Uterus (tissue), 4 donors: ENCODE results near the gene RASL10A. TPM values are rescaled to one million over a fixed set of nuclear protein-coding genes. Genes with fewer than 3 reads are reported as not detected.

ENCODE experiments used
- DNase-seq, 2 donors: peaks; one replicate each; pipeline ENCODE4 v3.0.0-alpha.2; 2019 to 2020
- H3K27ac ChIP-seq, 2 donors: fragments of 200-600 bp; sonication (generic); 1 replicate in 1 of 2; 2 replicates in 1 of 2; pipeline ENCODE4 v1.5.1; 2016 to 2018
- H3K27me3 ChIP-seq, 2 donors: fragments of 200-600 bp; sonication (generic); one replicate each; pipeline ENCODE4 v1.5.1; 2018 to 2019; ENCODE audit warnings: control low read depth in 1 of 2
- H3K36me3 ChIP-seq, 2 donors: fragments of 200-600 bp; sonication (generic); one replicate each; pipeline ENCODE4 v1.5.1; 2019; ENCODE audit warnings: control low read depth in 1 of 2
- H3K4me1 ChIP-seq, 2 donors: fragments of 200-600 bp; sonication (generic); one replicate each; pipeline ENCODE4 v1.5.1; 2018 to 2019; ENCODE audit warnings: control low read depth in 1 of 2
- H3K4me3 ChIP-seq, 2 donors: fragments of 200-600 bp; sonication (generic); 1 replicate in 1 of 2; 2 replicates in 1 of 2; pipeline ENCODE4 v1.5.1; 2018 to 2019; ENCODE audit warnings: mild to moderate bottlenecking in 1 of 2
- H3K9me3 ChIP-seq, 2 donors: fragments of 200-600 bp; sonication (generic); one replicate each; pipeline ENCODE4 v1.5.1; 2019; ENCODE audit warnings: control low read depth in 1 of 2
- CTCF ChIP-seq, 4 experiments: fragments of 200-600 bp in 2 of 4; fragments of 450-650 bp in 2 of 4; sonication (generic) in 2 of 4; IDR thresholded peaks; one replicate each; pipeline ENCODE4 v1.5.1; 2016 to 2019; ENCODE audit warnings: antibody characterized with exemption in 4 of 4, mild to moderate bottlenecking in 2 of 4, moderate library complexity in 1 of 4
- POLR2A ChIP-seq, 2 donors: fragments of 450-650 bp; IDR thresholded peaks; one replicate each; pipeline ENCODE4 v1.6.1; 2016; ENCODE audit warnings: antibody characterized with exemption in 2 of 2, mild to moderate bottlenecking in 1 of 2, moderate library complexity in 1 of 2
- intact Hi-C: fragments of 100-400 bp; cut with DNase I; formaldehyde crosslinking; loops from one replicate; pipeline ENCODE4 v1.15.1; 2023; ENCODE audit warnings: low total_unique reads
- microRNA-seq: library from miRNA; unstranded; fragments of <30 nt; microRNA quantifications from one replicate; pipeline ENCODE4, GENCODE V29; 2016; ENCODE audit warnings: borderline microRNAs expressed, borderline replicate concordance
- small RNA-seq: library from RNA; depleted of rRNA; stranded (forward); fragments of <200 nt; gene quantifications from one replicate; pipeline ENCODE3, GENCODE V24; 2016
- total RNA-seq, 4 donors: library from RNA; depleted of rRNA in 3 of 4; stranded (reverse); fragments of >200 nt in 3 of 4; gene quantifications; one replicate each; pipeline versions ENCODE4 v1.1.0 to v1.2.4, GENCODE V29; 2014 to 2023
- donor health status: DM: yes; HTN: yes; CAD: no.

RASL10A gene
- total RNA-seq, 4 donors from 2014 or later = 0.35 to 3.2 (median 0.79) TPM; not detected in 1

GRCh38 chr22:29265305-29265704, 50.2 kb downstream of the RASL10A start:
- H3K36me3 ChIP-seq = no peaks in the 10 kb centered on the region
- H3K9me3 ChIP-seq = no peaks in the 10 kb centered on the region
- H3K4me1 ChIP-seq = no peaks in the 10 kb centered on the region
- no peak overlapping the region for H3K27ac ChIP-seq
- no peaks in the 10 kb centered on the region for H3K27me3 ChIP-seq
- TF ChIP-seq CTCF (IDR thresholded peaks at IDR 0.05) (no peak), POLR2A (IDR thresholded peaks at IDR 0.05) (no peak)
- no peak overlapping the region for H3K4me3 ChIP-seq
- intact Hi-C loops = no loop called here
- no peak for DNase-seq

GRCh38 chr22:29263791-29264276, 51.7 kb downstream of the RASL10A start:
- TF ChIP-seq CTCF (IDR thresholded peaks at IDR 0.05) (no peak), POLR2A (IDR thresholded peaks at IDR 0.05) (no peak)
- H3K4me3 ChIP-seq = no peak overlapping the region
- intact Hi-C loops = no loop called here
- no peaks in the 10 kb centered on the region for H3K27me3 ChIP-seq
- no peaks in the 10 kb centered on the region for H3K4me1 ChIP-seq
- no peak overlapping the region for H3K27ac ChIP-seq
- no peaks in the 10 kb centered on the region for H3K36me3 ChIP-seq
- no peaks in the 10 kb centered on the region for H3K9me3 ChIP-seq
- DNase-seq = no peak

Small RNAs within 50 kb of the gene (microRNA-seq; reads per million reads assigned to microRNA genes)
- 18.1 reads per million, percentile 29 among the genes with 10 or more reads in this experiment for gene MIR3653

Small RNAs within 50 kb of the gene (small RNA-seq; reads per million reads assigned to genes)
- gene MIR3653 = not detected

Other genes starting within 250 kb of the RASL10A start
- gene KREMEN1, start 242.7 kb downstream of the RASL10A start, total RNA-seq = 10 to 100 TPM in 3 of 4 donors, 1 to 10 TPM in 1; 5.9 to 25.1 (median 10.2) TPM
- gene EMID1, start 109.8 kb downstream of the RASL10A start, total RNA-seq = 10 to 100 TPM in 2 of 4 donors, 1 to 10 TPM in 1, under 1 TPM in 1; under 0.01 to 30.0 (median 10.2) TPM
- 10 to 100 TPM in 3 of 4 donors, 1 to 10 TPM in 1; 6.5 to 46.6 (median 26.1) TPM for gene RHBDD3, start 47.7 kb downstream of the RASL10A start, total RNA-seq
- gene EWSR1, start 47.4 kb downstream of the RASL10A start, total RNA-seq = 100 to 1,000 TPM; 120 to 221 (median 137) TPM
- gene GAS2L1, start 9.0 kb downstream of the RASL10A start, total RNA-seq = 10 to 100 TPM in 2 of 4 donors, 1 to 10 TPM in 2; 2.4 to 29.6 (median 11.9) TPM
- gene AP1B1, start 72.9 kb upstream of the RASL10A start, total RNA-seq = 10 to 100 TPM; 32.3 to 49.6 (median 36.6) TPM
- not detected for gene RFPL1, start 122.9 kb upstream of the RASL10A start, total RNA-seq
- gene NEFH, start 164.5 kb upstream of the RASL10A start, total RNA-seq = 1 to 10 TPM in 1 of 4 donors, under 1 TPM in 1, not detected in 2; 0.46 to 1.9 TPM
- gene THOC5, start 238.1 kb upstream of the RASL10A start, total RNA-seq = 10 to 100 TPM in 3 of 4 donors, 1 to 10 TPM in 1; 8.5 to 59.1 (median 48.7) TPM